Esophagus squamous epithelium (tissue), 5 donors: Measurements from ENCODE around the gene POLR2I. TPM values are rescaled to one million over a fixed set of nuclear protein-coding genes. Genes with fewer than 3 reads are reported as not detected.

ENCODE experiments used
- DNase-seq: peaks from one replicate; lab custom pipeline; 2025; lab: John Stamatoyannopoulos, UW
- H3K27ac ChIP-seq, 4 donors: fragments of 200-600 bp; sonication (generic); one replicate each; pipeline ENCODE4 v1.5.1; 2016 to 2019; ENCODE audit warnings: mild to moderate bottlenecking in 1 of 4
- H3K27me3 ChIP-seq, 4 donors: fragments of 200-600 bp; sonication (generic); 1 replicate in 3 of 4; 2 replicates in 1 of 4; pipeline versions ENCODE4 v1.5.1 to v1.6.0; 2017 to 2021; ENCODE audit warnings: antibody characterized with exemption in 1 of 4
- H3K36me3 ChIP-seq, 3 donors: fragments of 200-600 bp; sonication (generic); one replicate each; pipeline ENCODE4 v1.5.1; 2016 to 2019
- H3K4me1 ChIP-seq, 3 donors: fragments of 200-600 bp; sonication (generic); one replicate each; pipeline ENCODE4 v1.5.1; 2017 to 2019
- H3K4me3 ChIP-seq, 4 donors: fragments of 200-600 bp; sonication (generic); 1 replicate in 3 of 4; 2 replicates in 1 of 4; pipeline ENCODE4 v1.5.1; 2016 to 2019; ENCODE audit warnings: mild to moderate bottlenecking in 2 of 4, moderate library complexity in 1 of 4
- H3K9me3 ChIP-seq, 3 donors: fragments of 200-600 bp; sonication (generic); one replicate each; pipeline ENCODE4 v1.5.1; 2016 to 2019
- CTCF ChIP-seq, 6 experiments: fragments of 450-650 bp in 4 of 6; fragments of 200-600 bp in 2 of 6; sonication (generic) in 2 of 6; IDR thresholded peaks; one replicate each; pipeline ENCODE4 v1.5.1; 2016 to 2019; ENCODE audit warnings: antibody characterized with exemption in 6 of 6, mild to moderate bottlenecking in 4 of 6, moderate library complexity in 4 of 6
- POLR2A ChIP-seq, 4 donors: fragments of 450-650 bp; IDR thresholded peaks; one replicate each; pipeline ENCODE4 v1.6.1; 2017; ENCODE audit warnings: antibody characterized with exemption in 4 of 4, mild to moderate bottlenecking in 4 of 4, moderate library complexity in 3 of 4
- WGBS, 2 donors: methylation state at CpG; one replicate each; pipeline ENCODE4 v1.1.5; 2018; 5-methylcytosine and 5-hydroxymethylcytosine counted together
- intact Hi-C: fragments of 100-400 bp; cut with DNase I; formaldehyde crosslinking; loops from one replicate; pipeline ENCODE4 v1.15.0; 2022
- total RNA-seq, 4 donors: library from RNA; depleted of rRNA; stranded (reverse); fragments of >200 nt; gene quantifications; one replicate each; pipeline ENCODE4 v1.1.0, GENCODE V29; 2016
- donor health status: DM: yes; HTN: yes; CAD: no.

The POLR2I gene
- total RNA-seq, 4 donors from 2014 or later, result 41.7 to 58.0 (median 47.6) TPM

GRCh38 chr19:36113894-36114720 lies 568 bp downstream of the POLR2I start:
- intact Hi-C loops, result loop anchor here (10.0 kb wide), 1 partner anchor 59 kb away; the partner anchor contains the start of genes THAP8 and WDR62
- peaks cover 4 to 66% (median 9%) of the 10 kb centered on the region in 3 donors for H3K36me3 ChIP-seq
- 4 to 7% methylated on average over 24 to 39 of the region's 48 CpGs for WGBS, 2 donors
- H3K4me1 ChIP-seq, result peaks cover 22 to 37% (median 24%) of the 10 kb centered on the region in 3 donors
- H3K4me3 ChIP-seq, result peak overlapping the region; percentile 77 to 92 (median 86)
- no peaks in the 10 kb centered on the region for H3K27me3 ChIP-seq
- no peak for DNase-seq
- peak overlapping the region; percentile 93 to 96 (median 94) for H3K27ac ChIP-seq
- no peak for TF ChIP-seq POLR2A (IDR thresholded peaks at IDR 0.05)
- peak in 3 of 6 experiments; percentile 6 to 37 (median 16) for TF ChIP-seq CTCF (IDR thresholded peaks at IDR 0.05)
- H3K9me3 ChIP-seq, result no peaks in the 10 kb centered on the region

- peaks cover 22 to 37% (median 24%) of the 10 kb centered on the region in 3 donors for H3K4me1 ChIP-seq
- peak overlapping the region in 2 of 4 donors; percentile 93 to 96 for H3K27ac ChIP-seq
- H3K27me3 ChIP-seq, result no peaks in the 10 kb centered on the region
- intact Hi-C loops, result loop anchor here (10.0 kb wide), 1 partner anchor 59 kb away; the partner anchor contains the start of genes THAP8 and WDR62
- H3K4me3 ChIP-seq, result peak overlapping the region in 3 of 4 donors; percentile 77 to 92 (median 89)
- 93 to 100% methylated on average over 3 to 25 of the region's 34 CpGs for WGBS, 2 donors
- TF ChIP-seq CTCF (IDR thresholded peaks at IDR 0.05) (no peak), POLR2A (IDR thresholded peaks at IDR 0.05) (no peak)
- no peak for DNase-seq
- H3K36me3 ChIP-seq, result peaks cover 4 to 59% (median 6%) of the 10 kb centered on the region in 3 donors
- H3K9me3 ChIP-seq, result no peaks in the 10 kb centered on the region
These were observed 1.2 kb downstream of the POLR2I start for GRCh38 chr19:36113425-36113824.

DNA sequence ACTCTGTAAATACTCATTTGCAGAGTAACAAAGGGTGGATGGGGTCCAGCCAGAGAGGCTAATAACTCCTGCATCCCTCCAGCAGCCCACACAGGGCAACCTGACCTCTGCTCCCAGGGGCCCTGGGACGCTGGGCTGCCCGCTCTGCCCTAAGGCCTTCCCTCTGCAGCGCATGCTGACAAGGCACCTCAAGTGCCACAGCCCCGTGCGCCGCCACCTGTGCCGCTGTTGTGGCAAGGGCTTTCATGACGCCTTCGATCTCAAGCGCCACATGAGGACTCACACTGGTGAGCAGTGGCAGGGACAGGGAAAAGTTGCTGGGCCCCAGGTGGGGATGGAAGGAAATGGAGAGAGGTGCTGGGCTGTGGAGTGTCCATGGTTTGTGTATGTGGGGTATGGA lies 2.0 kb downstream of the POLR2I start:
- WGBS, 2 donors, result 100% methylated on average over 1 of the region's 10 CpGs; no CpG with 5 or more reads in 1 of the 2 donors
- no peaks in the 10 kb centered on the region for H3K27me3 ChIP-seq
- intact Hi-C loops, result loop anchor here (10.0 kb wide), 1 partner anchor 58 kb away; the partner anchor contains the start of genes THAP8 and WDR62

GRCh38 chr19:36111200-36111539 lies 3.5 kb downstream of the POLR2I start:
- WGBS, 2 donors, result 82 to 88% methylated on average over 6 to 12 of the region's 13 CpGs
- DNase-seq, result no peak

More for the DNA sequence above, 2.0 kb downstream of the POLR2I start:
- no peak for DNase-seq
- no peak overlapping the region for H3K4me3 ChIP-seq
- H3K27ac ChIP-seq, result no peak overlapping the region
- H3K4me1 ChIP-seq, result peaks cover 22 to 37% (median 24%) of the 10 kb centered on the region in 3 donors
- peaks cover 0 to 52% (median 3%) of the 10 kb centered on the region in 3 donors for H3K36me3 ChIP-seq
- TF ChIP-seq POLR2A (IDR thresholded peaks at IDR 0.05) (no peak), CTCF (IDR thresholded peaks at IDR 0.05) (no peak)
- H3K9me3 ChIP-seq, result no peaks in the 10 kb centered on the region

More at GRCh38 chr19:36111200-36111539, 3.5 kb downstream of the POLR2I start:
- TF ChIP-seq POLR2A (IDR thresholded peaks at IDR 0.05), result no peak
- TF ChIP-seq CTCF (IDR thresholded peaks at IDR 0.05), result no peak
- H3K4me3 ChIP-seq, result no peak overlapping the region
- H3K4me1 ChIP-seq, result peaks cover 13 to 22% (median 18%) of the 10 kb centered on the region in 3 donors
- intact Hi-C loops, result loop anchor here (10.0 kb wide), 1 partner anchor 56 kb away; the partner anchor contains the start of genes THAP8 and WDR62
- no peaks in the 10 kb centered on the region for H3K27me3 ChIP-seq
- peaks cover 0 to 48% (median 3%) of the 10 kb centered on the region in 3 donors for H3K36me3 ChIP-seq
- no peak overlapping the region for H3K27ac ChIP-seq
- H3K9me3 ChIP-seq, result no peaks in the 10 kb centered on the region
